ENCODE measurements around the gene TBX19.

GRCh38 chr1:168279253-168279652 lies 1.4 kb upstream of the TBX19 start:
- TF ChIP-seq POLR2AphosphoS5 (IDR thresholded peaks at IDR 0.05) (no peak), POLR2A (IDR thresholded peaks at IDR 0.05) (no peak), EP300 (IDR thresholded peaks at IDR 0.05) (no peak), CTCF (IDR thresholded peaks at IDR 0.05) (no peak)
